HG02870 (cell line): Measurements from ENCODE around the gene CD2BP2.

Experiments
- ATAC-seq: cut with Tn5 transposase; IDR thresholded peaks from one replicate; pipeline ENCODE4 v1.9.1; 2021; ENCODE audit warnings: mild to moderate bottlenecking, moderate library complexity; ENCODE audit not compliant: unreplicated experiment

Gene CD2BP2

DNA sequence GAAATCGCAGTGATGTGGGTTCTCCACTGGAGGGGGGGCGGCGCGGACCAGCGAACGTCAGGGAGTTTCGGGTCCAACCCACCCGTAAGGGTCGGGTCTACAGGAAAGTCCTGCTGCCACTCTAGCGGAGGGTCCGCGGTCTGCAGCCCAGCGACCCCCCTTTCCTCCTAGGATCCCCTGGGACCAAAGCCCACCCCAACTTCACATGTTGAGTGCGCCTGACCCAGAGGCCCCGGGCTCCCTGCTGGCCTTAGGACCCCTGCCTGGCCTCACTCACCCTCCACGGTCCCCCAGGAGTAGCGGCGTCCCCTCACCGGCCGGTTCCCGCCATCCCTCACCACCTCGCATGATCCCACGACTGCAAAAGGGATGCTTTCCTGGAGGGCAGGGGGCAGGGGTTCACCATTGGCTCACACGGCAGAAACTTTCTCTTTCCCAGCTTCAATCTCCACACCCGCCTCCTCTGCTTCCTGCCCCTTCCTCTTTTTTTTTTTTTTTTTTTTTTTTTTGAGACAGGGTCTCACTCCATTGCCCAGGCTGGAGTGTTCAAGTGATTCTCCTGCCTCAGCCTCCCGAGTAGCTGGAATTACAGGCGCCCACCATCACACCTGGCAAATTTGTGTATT, 24.2 kb upstream of the CD2BP2 start:
- no peak for ATAC-seq

DNA sequence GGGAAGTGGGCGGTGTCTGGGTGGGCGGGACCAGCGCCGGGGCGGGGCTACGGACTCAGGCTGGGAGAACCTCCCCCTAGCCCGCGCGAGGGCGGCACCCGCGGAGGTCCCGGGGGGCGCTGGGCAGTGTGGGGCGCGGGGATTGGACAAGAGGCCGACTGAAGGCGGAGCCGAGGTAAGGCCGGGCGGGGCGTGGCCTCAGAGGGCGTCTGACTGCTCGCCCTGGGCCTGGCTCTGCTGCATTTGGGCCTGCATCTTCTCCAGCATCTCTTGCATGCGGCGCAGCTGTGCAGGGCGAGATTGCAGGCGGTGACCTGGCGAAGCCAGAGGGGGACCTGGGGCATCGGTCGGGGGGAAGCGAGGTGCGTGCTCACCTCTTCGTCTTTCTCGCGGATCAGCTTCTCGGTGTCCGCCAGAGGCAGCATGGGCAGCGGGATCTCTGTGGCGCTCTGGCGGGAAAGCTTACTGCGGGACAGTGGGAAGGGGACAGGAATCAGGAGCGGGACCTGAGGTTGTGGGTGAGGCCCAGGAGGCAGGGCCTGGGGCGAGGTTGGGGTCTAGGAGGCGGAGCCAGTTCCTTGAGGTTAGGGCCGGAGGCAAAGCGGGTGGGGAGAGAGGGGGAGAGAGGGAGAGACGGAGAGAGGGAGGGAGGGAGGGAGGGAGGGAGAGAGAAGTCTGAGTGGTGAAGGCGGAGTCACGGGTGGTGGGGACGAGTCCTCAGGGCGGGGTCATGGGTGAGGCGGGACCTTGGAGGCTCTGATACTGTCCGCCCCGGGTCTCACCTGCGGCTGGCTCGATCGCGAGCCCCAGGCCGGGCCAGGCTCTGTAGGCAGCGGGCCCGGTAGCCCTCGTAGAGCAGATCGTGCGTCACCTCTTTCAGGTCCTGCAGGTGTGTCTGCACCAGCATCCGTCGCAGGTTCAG, 23.4 kb upstream of the CD2BP2 start:
- ATAC-seq, result peak; percentile 84

DNA sequence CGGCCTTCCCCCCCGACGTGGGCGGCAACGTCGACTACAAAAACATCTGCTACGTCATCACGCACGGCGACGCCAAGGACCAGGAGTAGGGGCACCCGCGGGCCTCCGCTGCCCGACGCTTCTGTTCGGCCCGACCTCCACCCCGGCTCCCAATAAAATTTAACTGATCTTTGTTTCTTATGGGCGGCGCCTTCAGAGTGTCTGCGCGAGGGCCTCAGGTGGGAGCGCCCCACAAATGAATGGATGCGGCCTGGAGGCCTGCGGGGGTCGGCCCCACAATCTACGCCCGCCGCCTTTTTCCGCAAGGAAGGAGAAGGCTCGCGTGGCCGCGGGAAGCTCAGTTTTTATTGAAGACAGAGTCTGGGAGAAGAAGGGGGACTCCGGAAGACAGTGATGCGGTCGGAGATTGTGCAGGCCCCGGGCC, 22.7 kb upstream of the CD2BP2 start:
- ATAC-seq, result peak; percentile 38

DNA sequence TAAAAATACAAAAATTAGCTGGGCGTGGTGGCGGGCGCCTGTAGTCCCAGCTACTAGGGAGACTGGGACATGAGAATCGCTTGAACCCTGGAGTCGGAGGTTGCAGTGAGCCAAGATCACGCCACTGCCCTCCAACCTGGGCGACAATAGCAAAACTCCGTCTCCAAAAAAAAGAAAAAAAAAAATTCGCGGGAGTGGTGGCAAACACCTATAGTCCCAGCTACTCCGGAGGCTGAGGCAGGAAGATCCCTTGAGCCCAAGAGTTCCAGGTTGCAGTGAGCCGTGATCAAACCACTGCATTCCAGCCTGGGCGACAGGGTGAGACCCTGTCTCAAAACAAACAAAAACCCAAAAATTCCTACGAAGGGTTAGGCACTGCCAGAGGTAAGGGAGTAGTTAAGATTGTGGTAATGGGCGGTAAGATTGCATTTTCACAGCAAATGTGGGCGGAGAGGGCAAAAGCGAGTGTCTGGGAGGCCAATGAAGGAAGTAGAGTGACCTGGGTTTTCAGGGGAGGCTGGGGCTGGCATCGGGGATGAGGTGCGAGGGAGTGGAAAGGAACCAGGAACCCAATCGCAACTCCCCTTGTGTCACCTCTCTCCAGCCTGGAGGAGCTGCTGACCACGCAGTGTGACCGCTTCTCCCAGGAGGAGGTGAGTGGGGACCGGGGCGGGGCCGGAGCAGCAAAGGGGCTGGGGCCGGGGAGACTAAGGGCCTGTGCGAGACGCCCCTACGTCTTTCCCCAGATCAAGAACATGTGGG, 22.1 kb upstream of the CD2BP2 start:
- no peak for ATAC-seq

DNA sequence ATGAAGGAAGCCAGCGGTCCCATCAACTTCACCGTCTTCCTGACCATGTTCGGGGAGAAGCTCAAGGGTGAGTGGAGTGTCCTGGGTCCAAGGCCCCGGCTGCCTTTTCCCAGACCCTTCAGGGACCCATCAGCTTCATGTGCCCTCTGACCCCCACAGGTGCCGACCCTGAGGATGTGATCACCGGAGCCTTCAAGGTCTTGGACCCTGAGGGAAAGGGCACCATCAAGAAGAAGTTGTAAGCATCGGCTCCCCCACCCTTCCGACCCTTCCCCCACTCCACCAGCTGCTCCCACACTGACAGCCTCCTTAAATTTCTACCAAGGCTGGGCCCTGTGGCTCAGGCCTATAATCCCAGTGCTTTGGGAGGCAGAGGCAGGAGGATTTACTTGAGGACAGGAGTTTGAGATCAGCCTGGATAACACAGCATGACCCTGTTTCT, 21.4 kb upstream of the CD2BP2 start:
- ATAC-seq, result no peak

DNA sequence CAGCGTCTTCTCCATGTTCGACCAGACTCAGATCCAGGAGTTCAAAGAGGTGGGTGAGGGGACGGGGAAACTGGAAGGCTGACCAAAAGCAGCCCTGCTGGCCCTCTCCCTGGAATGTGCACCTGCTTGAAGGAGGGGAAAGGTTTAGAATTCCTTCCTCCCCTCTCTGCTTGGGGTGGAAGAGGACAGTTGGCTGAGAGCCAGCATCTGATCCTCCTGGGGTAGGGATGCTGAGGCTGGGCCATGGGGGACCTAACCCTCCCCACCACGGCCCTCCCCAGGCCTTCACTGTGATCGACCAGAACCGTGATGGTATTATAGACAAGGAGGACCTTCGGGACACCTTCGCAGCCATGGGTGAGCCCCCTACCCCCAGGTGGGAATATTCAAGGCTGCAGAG, 20.8 kb upstream of the CD2BP2 start:
- no peak for ATAC-seq

DNA sequence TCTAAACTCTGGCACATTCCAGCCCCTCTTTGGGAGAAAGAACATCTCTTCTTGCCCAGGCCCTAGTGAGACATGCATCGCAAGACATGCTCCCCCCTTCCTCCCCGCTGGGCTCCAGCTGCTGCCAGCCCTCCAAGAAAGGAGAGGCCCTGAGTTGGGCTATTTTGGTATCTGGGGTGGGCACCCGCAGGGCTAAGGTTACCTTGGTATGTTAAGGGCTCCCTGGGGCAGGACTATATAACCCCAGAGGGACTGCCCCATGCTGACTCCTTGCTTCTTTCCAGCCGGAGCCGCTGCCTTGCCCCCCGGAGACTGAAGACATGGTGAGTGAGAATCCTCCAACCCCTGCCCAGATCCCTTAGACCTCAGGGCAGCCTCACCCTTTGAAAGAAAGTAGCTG, 19.4 kb upstream of the CD2BP2 start, which contains the start of gene MYL11:
Gene MYL11 (plus strand): TSS at position 265 of the 400 bp plus-strand sequence. CDS start 56 bp downstream, at position 321.
- ATAC-seq, result no peak

DNA sequence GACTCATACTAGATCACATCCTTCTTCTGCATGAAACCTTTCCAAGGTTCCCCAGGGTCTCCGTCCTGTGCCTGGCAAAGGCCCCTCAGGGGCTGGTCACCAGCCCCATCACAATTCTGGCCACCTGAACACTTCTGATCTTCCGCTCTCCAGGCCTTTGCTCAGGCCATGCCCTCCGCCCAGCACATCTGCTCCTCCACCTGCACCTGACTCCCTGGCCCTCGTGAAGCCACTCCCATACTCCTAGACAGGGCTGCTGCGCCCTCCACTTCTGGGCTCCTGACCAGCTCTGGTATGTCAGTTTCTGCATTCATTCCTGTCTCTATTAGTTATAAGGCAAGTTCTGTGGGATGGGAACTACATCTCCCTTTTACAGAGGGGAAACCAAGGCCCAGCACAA, 17.6 kb upstream of the CD2BP2 start:
- no peak for ATAC-seq

DNA sequence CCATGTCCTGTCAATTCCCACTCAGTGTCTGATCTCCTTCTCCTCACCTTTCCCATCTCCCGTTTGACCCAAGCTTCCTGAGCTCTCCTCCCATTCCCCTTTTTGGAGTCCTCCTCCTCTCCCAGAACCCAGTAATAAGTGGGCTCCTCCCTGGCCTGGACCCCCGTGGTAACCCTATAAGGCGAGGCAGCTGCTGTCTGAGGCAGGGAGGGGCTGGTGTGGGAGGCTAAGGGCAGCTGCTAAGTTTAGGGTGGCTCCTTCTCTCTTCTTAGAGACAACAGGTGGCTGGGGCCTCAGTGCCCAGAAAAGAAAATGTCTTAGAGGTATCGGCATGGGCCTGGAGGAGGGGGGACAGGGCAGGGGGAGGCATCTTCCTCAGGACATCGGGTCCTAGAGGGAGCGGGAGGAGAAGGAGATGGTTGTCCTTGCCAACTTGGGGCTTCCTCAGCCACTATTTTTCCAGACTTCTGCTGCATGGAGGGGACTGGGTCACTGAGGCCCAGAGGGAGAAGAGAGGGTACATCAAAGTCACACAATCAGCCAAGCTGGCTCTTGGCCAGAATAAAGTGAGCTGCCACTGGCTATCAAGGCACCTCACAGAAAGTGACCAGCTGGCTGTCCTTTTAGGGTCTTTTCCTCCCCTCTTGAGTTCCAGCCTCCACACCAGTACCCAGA, 17.1 kb upstream of the CD2BP2 start:
- no peak for ATAC-seq

DNA sequence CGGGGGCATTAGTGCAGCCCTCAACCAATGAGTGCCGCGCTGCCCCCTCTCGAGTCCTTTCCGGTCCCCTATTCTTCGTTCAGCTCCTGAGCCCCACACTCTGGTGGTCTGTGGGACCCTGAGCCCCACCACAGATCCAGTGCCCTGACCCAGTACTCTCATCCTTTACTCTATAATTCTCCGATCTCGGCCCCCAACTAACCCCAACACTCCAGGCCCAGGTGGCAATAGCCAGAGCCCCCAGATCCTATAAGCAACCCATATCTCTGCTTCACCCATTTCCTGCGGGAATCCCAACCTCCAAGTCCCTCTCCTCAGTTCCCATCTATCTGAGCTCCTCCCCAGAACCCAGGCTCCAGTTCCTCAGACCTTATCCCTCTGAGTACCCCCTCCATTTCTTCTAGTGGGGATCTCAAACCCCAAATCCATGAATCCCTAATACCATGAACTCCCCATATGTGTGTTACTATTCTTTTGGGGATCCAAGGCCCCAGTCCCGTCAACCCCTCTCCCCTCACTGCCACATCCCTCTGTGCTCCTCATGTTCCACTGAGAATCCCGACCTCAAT, 16.2 kb upstream of the CD2BP2 start:
- ATAC-seq, result no peak

DNA sequence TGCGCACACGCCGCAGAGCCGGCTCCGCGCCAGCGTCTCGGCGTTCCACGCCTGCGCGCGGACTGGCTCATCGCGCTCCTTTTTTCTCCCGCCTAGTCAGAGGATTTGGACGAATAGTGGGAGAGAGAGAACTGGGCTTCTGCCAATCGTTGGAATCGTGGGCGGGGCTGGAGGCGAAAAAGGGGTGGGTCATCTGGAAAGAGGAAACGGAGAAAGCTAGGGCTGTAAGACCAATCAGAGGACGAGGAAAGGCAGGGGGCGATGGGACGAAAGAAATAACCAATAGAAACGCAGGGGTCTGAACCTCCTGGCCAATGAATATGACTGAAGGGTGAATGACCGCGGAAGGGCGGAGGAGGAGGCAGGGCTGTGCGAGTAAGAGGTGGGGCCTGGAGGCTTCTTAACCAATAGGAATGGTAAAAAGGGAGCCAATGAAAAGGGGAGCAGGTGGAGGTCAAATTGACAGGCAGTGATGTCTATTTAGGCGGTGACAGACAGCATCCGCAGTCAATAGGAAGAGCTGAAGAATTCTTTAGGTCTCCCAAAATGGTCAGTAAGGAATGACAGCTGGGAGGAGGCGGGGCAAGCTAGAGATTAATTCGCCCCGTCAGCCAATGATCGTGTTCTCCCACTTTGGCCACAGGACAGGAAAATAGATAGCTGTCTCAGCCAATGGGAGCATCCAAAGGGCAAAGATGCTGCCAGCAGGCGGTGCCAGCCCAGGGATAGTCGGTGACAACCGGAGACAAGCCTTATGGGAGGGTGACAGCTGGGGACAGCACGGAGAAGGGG, 15.5 kb upstream of the CD2BP2 start, which contains the start of gene TBC1D10B:
Gene TBC1D10B (minus strand): TSS at position 39 of the 792 bp plus-strand sequence. CDS start 311 bp downstream, outside the sequence.
- peak; percentile 81 for ATAC-seq

DNA sequence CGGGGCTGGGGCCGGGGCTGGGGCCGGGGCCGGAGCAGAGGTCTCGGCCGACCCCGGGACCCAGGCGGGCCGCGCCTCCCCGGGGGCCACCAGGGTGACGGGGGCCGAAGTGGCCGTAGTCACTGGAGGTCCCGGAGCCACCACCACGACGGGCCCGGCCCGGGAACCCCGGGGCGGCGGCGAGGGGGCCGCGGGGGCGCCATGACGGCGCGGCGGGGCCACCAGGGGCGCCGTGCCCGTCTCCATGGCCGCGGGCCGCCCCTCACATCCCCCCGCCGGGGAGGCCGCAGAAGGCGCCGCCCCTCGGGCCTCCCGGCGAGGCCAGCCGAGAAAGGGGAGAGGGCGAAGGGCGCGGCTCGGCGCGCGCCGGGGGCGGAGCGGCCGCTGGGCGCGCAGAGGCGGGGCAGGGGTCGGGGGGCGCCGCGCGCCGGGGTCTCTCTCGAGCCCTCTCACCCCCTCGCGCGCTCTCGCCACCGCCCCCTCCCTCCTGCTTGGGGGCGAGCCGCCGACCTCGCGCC, 14.9 kb upstream of the CD2BP2 start:
- ATAC-seq, result peak; percentile 1

DNA sequence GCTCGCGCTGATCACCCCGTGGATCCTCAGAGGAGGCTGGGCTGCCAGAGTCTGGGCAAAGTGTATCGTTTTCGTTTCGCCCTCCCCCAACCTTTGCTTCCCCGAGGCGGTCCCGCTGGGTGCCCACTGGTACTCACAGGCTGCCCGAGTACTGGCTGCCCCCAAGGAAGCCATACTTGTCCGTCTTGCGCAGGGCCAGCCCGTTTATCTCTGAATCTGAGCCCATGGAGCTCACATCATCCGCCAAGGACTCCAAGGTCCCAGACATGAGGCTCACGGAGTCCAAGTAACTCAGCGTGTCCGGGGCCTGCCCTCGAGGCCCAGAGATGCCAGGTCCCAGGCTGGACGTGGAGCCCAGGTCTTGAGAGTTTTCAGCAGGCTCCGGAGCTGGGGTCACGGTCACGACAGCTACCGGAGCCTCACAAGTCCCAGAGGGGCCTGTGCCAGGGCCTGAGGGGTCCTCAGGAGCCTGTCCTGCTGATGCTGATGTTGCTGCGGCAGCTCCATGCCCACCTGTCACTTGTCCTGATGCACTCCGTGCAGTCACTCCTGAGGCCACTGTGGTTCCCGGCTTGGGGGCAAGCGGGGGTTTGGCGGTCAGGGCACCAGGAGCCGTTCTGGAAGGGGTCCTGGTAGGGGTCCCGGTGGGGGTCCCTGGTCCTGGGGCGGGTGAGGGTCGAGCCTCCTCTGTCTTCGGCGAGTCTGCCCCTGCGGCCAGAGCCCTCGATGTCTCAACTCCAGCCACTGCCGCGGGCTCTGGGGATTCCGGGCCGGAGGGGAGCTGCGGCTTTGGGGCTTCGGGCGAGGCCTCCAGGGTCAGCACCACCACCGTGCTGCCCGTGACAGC, 14.2 kb upstream of the CD2BP2 start:
- no peak for ATAC-seq

DNA sequence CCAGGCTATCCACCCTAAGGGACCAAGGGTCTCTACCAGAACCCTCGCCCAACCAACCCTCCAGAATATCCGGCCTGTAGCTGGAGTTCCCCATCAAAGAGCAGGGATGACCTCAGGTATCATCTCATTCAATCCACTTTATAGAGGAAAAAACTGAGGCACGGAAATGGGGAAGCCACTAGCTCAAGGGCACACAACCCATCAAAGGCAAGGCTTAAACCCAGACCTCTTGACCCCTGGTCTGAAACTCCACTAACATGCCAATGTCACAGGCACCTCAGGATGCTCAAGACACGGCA, 13.6 kb upstream of the CD2BP2 start:
- no peak for ATAC-seq

DNA sequence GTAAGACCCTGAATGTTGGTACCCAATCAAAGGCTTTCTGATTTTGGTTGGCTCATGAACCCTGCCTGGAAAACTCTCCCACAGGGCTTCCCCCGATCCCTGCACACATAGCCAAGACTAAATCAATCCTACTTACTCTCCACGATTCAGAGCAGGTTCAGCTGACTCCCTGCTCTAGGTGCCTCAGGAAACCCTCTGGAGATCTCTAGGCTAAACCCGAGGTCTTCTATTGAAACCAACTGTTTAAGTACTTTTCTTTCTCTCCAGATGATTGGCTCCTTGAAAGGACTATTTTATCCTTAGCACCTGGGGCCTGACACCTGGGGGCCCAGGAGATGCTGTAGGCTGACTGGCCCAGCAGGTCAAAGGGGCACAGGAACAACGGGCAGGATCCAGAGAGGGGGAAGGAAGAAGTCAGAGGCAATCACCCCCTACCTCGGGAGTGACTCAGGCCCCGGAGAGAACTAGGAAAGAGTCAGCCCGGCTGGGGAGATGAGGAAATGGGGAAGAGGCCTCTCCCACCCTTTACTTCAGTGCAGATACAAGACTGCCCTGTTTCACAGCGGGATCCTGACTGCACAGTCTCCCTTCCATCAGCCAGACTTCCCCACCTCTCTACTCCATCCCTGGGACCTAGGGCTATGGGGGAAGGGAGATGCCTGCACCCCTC, 13.1 kb upstream of the CD2BP2 start:
- no peak for ATAC-seq

DNA sequence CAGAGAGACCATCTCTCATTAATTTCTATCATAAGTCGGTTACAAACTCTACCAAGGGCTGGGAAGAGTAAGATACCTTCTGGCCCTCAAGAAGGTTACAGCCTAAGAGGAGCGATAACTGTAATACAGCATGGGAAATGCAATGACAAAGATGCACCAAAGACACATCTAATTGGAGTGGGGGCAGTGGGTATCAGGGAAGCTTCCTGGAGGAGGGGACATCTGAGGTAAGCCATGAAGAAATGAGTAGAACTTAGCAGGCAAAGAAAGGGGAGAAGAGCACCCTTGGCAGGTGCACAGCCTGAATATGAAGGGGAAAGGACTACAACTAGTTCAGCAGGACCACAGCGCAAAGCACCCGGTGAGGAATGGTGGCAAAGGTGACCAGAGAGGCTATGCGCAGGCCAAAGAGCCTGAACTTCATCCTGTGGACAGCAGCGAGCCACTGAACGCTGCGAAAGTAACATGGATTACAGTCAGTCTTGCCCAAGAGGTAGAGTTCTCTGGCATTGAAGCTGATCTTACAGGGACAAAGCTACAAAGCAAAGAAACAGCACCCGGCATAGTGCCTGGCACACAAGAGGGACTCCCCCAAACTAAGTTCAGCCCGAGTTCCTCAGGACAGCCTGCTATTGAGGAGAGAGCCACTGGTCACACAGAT, 12.4 kb upstream of the CD2BP2 start:
- no peak for ATAC-seq

DNA sequence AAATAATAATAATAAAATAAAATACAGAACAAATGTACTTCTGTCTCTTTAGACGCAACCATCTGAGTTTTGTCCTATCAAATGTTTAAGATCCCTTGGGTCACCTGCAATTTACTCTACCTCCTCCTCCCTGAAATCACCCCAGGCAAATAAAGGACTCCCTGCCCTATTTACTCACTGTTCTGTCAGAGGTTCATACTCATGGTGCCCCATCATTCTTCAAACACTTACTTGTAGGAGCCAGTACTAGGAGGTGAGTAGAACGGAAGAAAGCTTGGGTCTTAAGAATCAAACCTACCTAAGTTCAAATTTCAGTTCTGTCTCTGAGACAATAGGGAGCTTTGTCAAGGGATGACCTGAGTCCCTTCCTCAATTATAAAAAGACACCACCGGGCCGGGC, 11.4 kb upstream of the CD2BP2 start:
- no peak for ATAC-seq

DNA sequence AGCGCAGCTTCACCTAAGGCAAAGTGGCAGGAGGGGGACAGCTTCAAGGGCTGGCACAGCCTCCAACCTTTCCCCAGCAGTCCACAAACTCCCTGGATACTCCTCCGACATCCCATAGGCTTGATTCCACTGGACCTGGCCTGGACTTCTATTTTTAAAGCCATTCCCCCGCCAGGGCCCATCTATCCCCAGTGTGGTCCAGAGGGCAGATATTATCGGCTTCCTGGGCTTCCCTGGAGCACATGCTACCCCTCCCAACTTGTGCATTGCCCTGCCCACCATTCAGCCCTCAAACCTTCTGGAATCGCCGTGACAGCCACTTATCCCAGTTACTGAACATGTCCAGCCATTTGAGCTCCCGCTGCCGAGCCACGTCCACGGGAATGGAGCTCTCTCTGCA, 10.1 kb upstream of the CD2BP2 start:
- ATAC-seq, result no peak
